OCI-LY7 (cell line): ENCODE data around the gene RPA3. TPM values are rescaled to one million over a fixed set of nuclear protein-coding genes. Genes with fewer than 3 reads are reported as not detected.

Experiments used
- BruUV-seq: library from RNA; stranded (reverse); fragments of 400-500 nt; replicated peaks from 2 replicates; lab custom pipeline; 2021; lab: Mats Ljungman, UMichigan
- CTCF ChIA-PET: fragments of 300-600 bp; sonication (Branson Sonifier 250); formaldehyde crosslinking; loops from one replicate; lab custom pipeline; 2022; ENCODE audit warnings: antibody characterized with exemption; ENCODE audit not compliant: unreplicated experiment; lab: Charles Lee
- POLR2A ChIA-PET: fragments of 300-600 bp; sonication (Branson Sonifier 250); formaldehyde crosslinking; loops from one replicate; lab custom pipeline; 2022; ENCODE audit warnings: antibody characterized with exemption; lab: Charles Lee
- DNase-seq: peaks from one replicate; pipeline ENCODE4 v3.0.0-alpha.2; 2015; ENCODE audit warnings: low spot score
- H2AFZ ChIP-seq: fragments of 200-600 bp; sonication (generic), shearing (Covaris generic); 2 replicates; pipeline ENCODE4 v1.6.1; 2014; ENCODE audit warnings: mild to moderate bottlenecking, antibody characterized with exemption, low read length, moderate library complexity
- H3K27ac ChIP-seq: fragments of 200-600 bp; sonication (generic); 2 replicates; pipeline ENCODE4 v1.5.1; 2014; ENCODE audit warnings: mixed run types, low read depth, mild to moderate bottlenecking, moderate library complexity, low read length, inconsistent platforms; ENCODE audit not compliant: poor library complexity, severe bottlenecking
- H3K36me3 ChIP-seq: fragments of 200-600 bp; sonication (generic); 2 replicates; pipeline ENCODE4 v1.6.1; 2014; ENCODE audit warnings: mild to moderate bottlenecking, antibody characterized with exemption, low read length, moderate library complexity, mixed read lengths; ENCODE audit not compliant: insufficient read depth
- H3K4me1 ChIP-seq: fragments of 200-600 bp; sonication (generic); 2 replicates; pipeline ENCODE4 v1.5.1; 2014; ENCODE audit warnings: mild to moderate bottlenecking, low read length; ENCODE audit not compliant: insufficient read depth, poor library complexity, severe bottlenecking
- H3K4me2 ChIP-seq: fragments of 200-600 bp; sonication (generic); 2 replicates; pipeline ENCODE4 v1.6.1; 2014; ENCODE audit warnings: mild to moderate bottlenecking, low read length
- H3K4me3 ChIP-seq: fragments of 200-600 bp; sonication (generic); 2 replicates; pipeline ENCODE4 v1.5.1; 2014; ENCODE audit warnings: mild to moderate bottlenecking, low read depth, low read length; ENCODE audit not compliant: poor library complexity, severe bottlenecking
- H3K79me2 ChIP-seq: fragments of 200-600 bp; sonication (generic); 2 replicates; pipeline ENCODE4 v1.6.1; 2016; ENCODE audit warnings: low read depth, mild to moderate bottlenecking, low read length, moderate library complexity, mixed read lengths; ENCODE audit not compliant: insufficient read depth
- H3K9me2 ChIP-seq: fragments of 200-600 bp; sonication (generic); 2 replicates; pipeline ENCODE4 v1.6.1; 2016; ENCODE audit warnings: mild to moderate bottlenecking, low read length, mixed read lengths; ENCODE audit not compliant: insufficient read depth
- H3K9me3 ChIP-seq: fragments of 200-600 bp; sonication (generic); 2 replicates; pipeline ENCODE4 v1.6.1; 2014; ENCODE audit warnings: mild to moderate bottlenecking, mixed run types, low read length, mixed read lengths
- H4K20me1 ChIP-seq: fragments of 200-600 bp; sonication (generic); 2 replicates; pipeline ENCODE4 v1.6.1; 2014; ENCODE audit warnings: mild to moderate bottlenecking, antibody characterized with exemption, low read length, moderate library complexity, mixed read lengths; ENCODE audit not compliant: insufficient read depth
- CTCF ChIP-seq: fragments of 200-600 bp; sonication (generic); conservative IDR thresholded peaks from 2 replicates; pipeline ENCODE4 v1.5.1; 2014; ENCODE audit warnings: mild to moderate bottlenecking, antibody characterized with exemption, low read length, moderate library complexity, mixed read lengths
- EZH2phosphoT487 ChIP-seq: fragments of 200-600 bp; sonication (generic); IDR thresholded peaks from 2 replicates; pipeline ENCODE4 v1.6.1; 2018; ENCODE audit warnings: low read depth, borderline replicate concordance, mild to moderate bottlenecking, mixed run types, antibody characterized with exemption, low read length, moderate library complexity, mixed read lengths
- intact Hi-C: fragments of 100-400 bp; cut with micrococcal nuclease; formaldehyde crosslinking; loops from one replicate; pipeline ENCODE4 v1.10.0; 2022; ENCODE audit not compliant: unreplicated experiment
- total RNA-seq, 2 experiments: library from RNA; depleted of rRNA in 1 of 2; stranded (reverse); fragments of >200 nt in 1 of 2; shearing (Covaris generic) in 1 of 2; gene quantifications; 2 replicates each; pipeline ENCODE4 v1.2.3, GENCODE V29; 2014 to 2022

RPA3 gene
- total RNA-seq, 2 experiments from 2014 or later = 66.3 to 111 TPM

- Histone ChIP-seq H3K4me2 (no peak overlapping the region), H3K9me3 (no peaks in the 10 kb centered on the region), H3K36me3 (no peaks in the 10 kb centered on the region), H3K9me2 (no peaks in the 10 kb centered on the region), H3K4me3 (no peak overlapping the region), H3K27ac (no peak overlapping the region), H3K79me2 (no peaks in the 10 kb centered on the region), H3K4me1 (no peaks in the 10 kb centered on the region), H2AFZ (no peak overlapping the region), H4K20me1 (no peaks in the 10 kb centered on the region)
- POLR2A ChIA-PET = interaction anchor here (0.7 to 0.8 kb wide), 3 partner anchors 12 to 119 kb away, joined by 3 read pairs; no protein-coding TSS in a partner anchor
- BruUV-seq = no TSS peak
- TF ChIP-seq EZH2phosphoT487 (no peak), CTCF (no peak)
- DNase-seq = no peak
- CTCF ChIA-PET = no interaction called here
- intact Hi-C loops = no loop called here
These were observed 13.3 kb upstream of the RPA3 start for GRCh38 chr7:7731732-7732131.

GRCh38 chr7:7720750-7721621 lies 2.6 kb upstream of the RPA3 start:
- BruUV-seq = no TSS peak
- Histone ChIP-seq H3K79me2 (no peaks in the 10 kb centered on the region), H4K20me1 (no peaks in the 10 kb centered on the region), H3K9me2 (no peaks in the 10 kb centered on the region), H3K4me1 (peaks cover 8% of the 10 kb centered on the region), H2AFZ (no peak overlapping the region), H3K27ac (no peak overlapping the region), H3K36me3 (no peaks in the 10 kb centered on the region), H3K4me2 (no peak overlapping the region), H3K9me3 (0 out of 2 replicates have a peak, but pooled peaks cover 3% of the 10 kb centered on the region), H3K4me3 (no peak overlapping the region)
- DNase-seq = no peak
- TF ChIP-seq CTCF (no peak), EZH2phosphoT487 (no peak)
- ChIA-PET POLR2A (interaction anchor here (0.5 to 3.8 kb wide), 7 partner anchors 10 to 307 kb away, joined by 3 to 11 read pairs (median 4); no protein-coding TSS in a partner anchor), CTCF (no interaction called here)
- intact Hi-C loops = no loop called here

- Histone ChIP-seq H3K4me1 (peaks cover 8% of the 10 kb centered on the region), H3K36me3 (no peaks in the 10 kb centered on the region), H3K9me3 (0 out of 2 replicates have a peak, but pooled peaks cover 3% of the 10 kb centered on the region), H3K79me2 (no peaks in the 10 kb centered on the region), H3K9me2 (no peaks in the 10 kb centered on the region), H3K4me3 (no peak overlapping the region), H3K27ac (no peak overlapping the region), H3K4me2 (no peak overlapping the region), H4K20me1 (no peaks in the 10 kb centered on the region), H2AFZ (no peak overlapping the region)
- intact Hi-C loops = no loop called here
- TF ChIP-seq EZH2phosphoT487 (no peak), CTCF (no peak)
- ChIA-PET POLR2A (interaction anchor here (0.6 to 3.8 kb wide), 11 partner anchors 10 to 1252 kb away, joined by 3 to 11 read pairs (median 3); no protein-coding TSS in a partner anchor), CTCF (no interaction called here)
- BruUV-seq = no TSS peak
- DNase-seq = no peak
These were observed 1.8 kb upstream of the RPA3 start for GRCh38 chr7:7720193-7720592.
